ENCODE measurements around the gene RNF157.

GRCh38 chr17:76156662-76156991 is 83.7 kb downstream of the RNF157 start:
- TF ChIP-seq POLR2A (IDR thresholded peaks at IDR 0.05) (no peak), CTCF (IDR thresholded peaks at IDR 0.05) (no peak), EP300 (IDR thresholded peaks at IDR 0.05; ENCODE audit: low read depth) (no peak), POLR2AphosphoS5 (IDR thresholded peaks at IDR 0.05) (no peak)

Measured in transverse colon (tissue), 4 donors.